ENCODE results near the gene MPZL1. TPM values are rescaled to one million over a fixed set of nuclear protein-coding genes. Genes with fewer than 3 reads are reported as not detected.
A peak's percentile ranks its signal among the peaks of the same experiment; 100 is the strongest.

Gene MPZL1
- total RNA-seq, 1 donor from 2014 or later = 85.1 TPM

DNA sequence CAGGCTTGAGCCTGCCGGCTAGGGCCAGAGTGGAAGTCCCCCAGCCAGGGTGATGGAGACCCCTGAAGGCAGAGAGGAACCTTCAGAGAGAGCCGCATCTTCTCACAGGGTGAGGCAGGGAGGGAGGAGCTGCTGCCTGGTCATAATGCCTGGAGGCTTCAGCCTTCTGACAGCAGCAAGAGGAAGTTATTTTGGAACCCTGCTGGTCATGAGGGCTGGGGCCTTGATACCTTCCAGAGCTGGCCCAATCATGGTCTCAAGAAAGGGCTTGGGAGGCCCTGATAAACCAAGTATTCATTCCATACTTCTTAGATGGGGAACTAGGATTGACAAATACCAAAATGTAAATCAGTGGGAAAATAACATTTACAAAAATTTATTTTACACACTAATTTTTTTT, 26.6 kb upstream of the MPZL1 start:
- DNase-seq (ENCODE audit: low read depth in 2 of 2) = no peak

DNA sequence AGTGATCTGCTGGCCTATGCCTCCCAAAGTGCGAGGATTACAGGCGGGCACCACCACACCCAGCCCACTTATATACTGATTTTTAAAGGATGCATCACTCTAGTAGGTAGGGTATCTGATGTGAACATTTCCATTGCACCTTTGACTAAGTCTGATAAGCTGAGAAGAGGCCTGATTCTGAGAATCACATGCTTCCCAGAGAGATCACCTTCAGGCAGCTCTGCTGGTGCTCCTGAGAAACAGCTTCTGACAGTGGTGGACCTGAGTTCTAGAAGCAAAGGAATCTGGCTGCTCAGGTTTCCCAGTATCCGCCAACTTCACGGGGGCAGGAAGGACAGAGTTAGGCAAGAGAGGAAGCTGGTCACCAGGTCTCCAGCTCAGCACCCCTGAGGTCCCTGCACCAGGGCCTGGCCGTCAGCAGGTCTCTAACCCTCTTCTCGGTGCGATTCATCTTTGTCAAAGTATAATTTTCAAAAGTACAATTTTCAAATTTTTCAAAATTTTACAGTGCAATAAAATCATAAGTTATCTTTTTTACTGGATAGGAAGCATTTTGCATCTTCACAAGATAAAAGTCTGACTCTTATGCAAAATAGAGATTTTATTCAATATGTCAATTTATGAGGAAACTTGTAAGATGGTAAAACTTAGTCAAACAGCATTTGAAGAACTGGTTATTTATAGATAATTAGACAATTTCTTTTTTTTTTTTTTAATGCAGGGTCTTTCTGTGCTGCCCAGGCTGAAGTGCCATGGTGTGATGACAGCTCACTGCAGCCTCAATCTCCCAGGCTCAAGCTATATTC, 25.8 kb upstream of the MPZL1 start:
- no peak for DNase-seq (ENCODE audit: low read depth in 2 of 2)

DNA sequence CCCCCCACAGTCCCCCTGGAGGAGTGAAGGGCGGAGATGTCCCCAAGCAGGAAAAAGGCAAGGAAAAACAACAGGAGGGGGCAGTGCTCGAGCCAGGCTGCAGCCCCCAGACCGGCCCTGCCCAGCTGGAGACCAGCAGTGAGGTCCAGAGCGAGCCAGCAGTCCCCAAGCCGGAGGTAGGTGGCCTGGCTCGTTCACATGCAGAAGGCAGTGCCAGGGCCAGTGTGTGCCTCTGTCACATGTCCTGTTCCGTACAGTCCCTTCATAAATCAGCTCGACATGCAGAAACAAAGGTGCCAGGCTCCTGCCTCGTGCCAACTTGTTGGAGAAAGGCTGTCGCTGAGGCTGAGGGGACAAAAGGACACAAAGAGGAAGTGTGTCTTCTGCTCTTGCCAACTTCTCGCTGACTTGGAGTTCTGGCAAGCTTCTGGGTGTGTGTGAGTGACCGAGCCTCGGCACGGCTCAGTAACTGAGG, 24.1 kb upstream of the MPZL1 start:
- peak in 1 of 2 donors; percentile 34 for DNase-seq (ENCODE audit: low read depth in 2 of 2)

DNA sequence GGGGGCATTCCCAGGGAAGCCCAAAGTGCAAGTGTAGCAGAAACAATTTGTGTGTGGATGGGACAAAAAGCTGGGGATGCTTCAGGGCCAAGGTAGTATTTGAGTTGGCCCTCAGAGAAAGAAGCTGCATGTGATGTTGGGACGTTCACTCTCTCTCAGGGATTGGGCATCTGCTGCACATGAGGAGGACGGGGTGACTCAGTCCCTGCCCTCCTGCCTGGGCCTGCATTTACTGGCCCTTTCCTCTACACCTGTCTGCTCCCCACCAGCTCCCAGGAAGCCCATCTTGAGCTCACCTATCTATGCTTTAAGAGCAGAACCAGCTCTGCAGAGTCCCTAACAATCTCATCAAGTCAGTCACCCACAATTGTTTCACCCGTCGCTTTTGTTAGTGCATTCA, 23.5 kb upstream of the MPZL1 start:
- DNase-seq (ENCODE audit: low read depth in 2 of 2) = no peak

DNA sequence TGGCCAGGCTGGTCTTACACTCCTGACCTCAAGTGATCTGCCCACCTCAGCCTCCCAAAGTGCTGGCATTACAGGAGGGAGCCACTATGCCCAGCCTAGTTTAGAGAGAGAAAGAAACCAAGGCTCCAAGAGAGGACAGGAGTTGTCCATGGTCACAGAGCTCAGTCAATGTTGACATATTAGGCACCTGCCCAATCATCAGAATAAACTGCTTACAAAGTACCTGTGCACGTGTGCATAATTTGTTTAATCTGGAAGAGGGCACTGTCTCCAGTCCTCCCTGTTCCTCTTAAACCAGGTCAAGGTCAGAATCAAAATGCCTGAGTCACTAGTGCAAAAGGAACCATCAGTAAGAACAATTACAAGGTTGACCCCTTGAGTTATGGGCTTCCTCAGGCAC, 20.3 kb upstream of the MPZL1 start:
- no peak for DNase-seq (ENCODE audit: low read depth in 2 of 2)

DNA sequence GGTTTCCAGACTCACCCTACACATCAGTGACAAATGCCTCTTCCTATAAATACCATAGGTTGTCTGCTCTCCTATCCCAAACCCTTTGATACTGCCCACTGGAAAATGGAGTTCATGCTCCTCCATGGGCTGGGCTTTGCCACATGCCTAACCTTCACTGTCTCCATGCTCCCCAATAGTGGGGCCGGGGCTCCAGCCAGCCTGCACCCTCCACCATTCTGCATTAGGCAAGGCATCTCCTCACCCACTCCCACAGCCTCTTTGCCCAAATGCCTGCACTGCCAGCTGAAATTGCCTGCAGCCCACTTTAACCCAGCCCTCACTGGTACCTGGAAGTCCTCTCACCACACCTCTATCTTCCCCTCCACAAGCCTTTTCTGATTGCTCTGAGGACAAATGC, 18.2 kb upstream of the MPZL1 start:
- no peak for DNase-seq (ENCODE audit: low read depth in 2 of 2)

DNA sequence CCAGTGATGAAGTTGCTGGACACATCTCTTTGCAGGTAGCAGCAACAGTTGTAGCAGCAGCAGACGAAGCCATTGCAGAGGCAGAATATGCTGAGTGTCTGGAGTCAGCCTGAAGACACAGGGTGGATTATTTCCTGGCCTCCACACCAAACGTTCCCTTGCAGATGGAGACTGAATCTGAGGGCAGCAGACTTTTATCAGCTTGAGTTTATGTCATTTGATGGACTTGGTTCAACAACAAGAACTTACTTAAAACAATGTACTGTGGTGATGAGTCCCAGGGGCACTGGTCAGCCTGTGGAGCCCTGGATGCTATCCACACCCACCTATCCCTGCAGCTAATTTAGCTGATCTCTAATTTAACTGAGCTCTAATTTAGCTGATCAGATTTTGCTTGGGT, 17.1 kb upstream of the MPZL1 start:
- DNase-seq (ENCODE audit: low read depth in 2 of 2) = no peak

DNA sequence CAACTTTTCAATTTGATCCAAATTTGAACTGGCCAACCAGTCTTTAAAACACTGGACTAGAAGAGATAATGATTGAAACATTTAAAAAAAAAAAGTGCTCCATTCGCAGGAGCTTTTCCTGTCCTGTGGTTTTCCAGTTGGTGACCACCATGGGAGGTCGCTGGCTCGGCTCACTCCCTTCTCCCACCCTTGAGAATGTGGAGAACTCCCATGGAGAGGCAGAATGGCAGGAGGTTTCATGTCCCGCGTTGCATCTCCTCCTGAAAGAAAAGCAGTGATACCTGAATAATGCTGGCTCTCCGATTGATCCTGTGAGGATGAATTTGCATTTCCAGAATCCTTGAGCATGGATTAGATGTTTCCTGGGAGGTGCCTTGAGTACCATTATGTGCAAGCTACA, 16.5 kb upstream of the MPZL1 start:
- DNase-seq (ENCODE audit: low read depth in 2 of 2) = no peak

DNA sequence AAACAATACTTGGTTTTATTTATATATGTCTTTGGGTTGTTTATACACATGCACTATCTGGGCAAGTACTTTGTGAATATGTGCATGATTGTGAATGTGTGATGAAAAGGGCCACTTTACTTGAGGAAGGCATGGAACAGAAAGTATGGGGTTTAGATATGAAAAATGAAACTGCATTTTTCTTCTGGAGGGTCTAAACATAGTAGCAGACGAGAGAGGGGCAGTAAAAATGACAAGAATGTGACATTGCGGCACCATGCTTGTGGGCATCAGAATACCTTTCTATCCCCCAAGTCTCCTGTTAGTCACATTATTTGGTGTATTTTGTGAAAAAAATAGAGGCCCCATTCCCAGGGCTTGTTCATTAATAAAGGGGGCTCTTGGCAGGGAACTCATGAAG, 15.4 kb upstream of the MPZL1 start:
- no peak for DNase-seq (ENCODE audit: low read depth in 2 of 2)

DNA sequence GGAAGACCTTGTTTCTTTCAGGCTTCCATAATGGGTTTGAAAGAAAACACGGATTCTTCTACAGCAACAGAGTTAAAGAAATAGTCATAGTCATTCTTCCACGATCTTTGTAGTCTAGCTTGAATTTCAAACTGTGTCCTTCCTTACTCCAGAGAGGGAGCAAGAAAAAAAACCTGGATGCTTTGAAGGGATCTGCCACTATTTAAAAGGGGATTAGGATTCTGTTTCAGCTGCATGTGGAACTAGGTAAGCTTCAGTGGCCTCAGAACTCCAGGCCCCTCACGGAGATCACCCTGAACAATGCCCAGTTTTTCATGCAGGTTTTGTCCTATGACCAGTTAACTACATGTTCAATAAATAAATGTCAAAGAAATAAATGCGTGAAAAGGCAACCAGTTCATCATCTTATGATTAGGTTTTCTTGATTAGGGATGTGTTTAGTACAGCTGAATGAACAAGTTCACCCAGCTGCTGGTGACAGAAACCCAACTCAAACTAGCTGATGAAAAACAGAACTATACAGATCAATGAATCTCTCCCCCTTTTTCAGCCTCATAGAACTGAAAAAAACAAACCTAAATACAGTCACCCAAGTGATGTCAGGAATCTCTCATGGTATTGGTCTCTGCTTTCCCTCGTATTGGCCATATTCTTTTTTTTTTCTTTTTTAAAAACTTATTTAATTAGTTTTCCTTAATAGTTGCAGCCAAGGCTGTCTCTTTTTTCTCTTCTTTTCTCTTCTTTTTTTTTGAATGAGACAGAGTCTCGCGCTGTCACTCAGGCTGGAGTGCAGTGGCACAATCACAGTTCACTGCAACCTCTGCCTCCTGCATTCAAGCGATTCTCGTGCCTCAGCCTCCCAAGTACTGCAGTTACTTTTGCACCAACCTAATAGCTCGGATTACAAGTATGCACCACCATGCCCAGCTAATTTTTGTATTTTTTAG, 14.6 kb upstream of the MPZL1 start:
- no peak for DNase-seq (ENCODE audit: low read depth in 2 of 2)

DNA sequence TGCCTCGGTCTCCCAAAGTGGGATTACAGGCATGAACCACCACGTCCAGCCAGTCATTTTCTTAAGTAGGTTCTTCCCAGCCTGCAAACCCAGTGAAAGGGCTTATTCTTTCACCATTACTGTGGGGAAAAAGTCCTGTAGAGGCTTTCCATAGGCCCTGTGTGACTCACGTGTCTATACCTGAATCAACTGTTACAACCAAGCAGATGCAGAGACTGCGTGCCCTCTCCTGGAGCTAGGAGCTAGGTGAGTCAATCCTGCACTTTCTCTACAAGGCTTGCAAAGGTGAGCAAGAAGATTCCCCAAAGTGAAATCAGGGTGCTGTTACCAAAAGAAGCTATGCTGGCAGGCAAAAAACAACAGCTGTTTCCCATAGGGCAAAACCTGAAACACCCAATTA, 13.8 kb upstream of the MPZL1 start:
- DNase-seq (ENCODE audit: low read depth in 2 of 2) = no peak

DNA sequence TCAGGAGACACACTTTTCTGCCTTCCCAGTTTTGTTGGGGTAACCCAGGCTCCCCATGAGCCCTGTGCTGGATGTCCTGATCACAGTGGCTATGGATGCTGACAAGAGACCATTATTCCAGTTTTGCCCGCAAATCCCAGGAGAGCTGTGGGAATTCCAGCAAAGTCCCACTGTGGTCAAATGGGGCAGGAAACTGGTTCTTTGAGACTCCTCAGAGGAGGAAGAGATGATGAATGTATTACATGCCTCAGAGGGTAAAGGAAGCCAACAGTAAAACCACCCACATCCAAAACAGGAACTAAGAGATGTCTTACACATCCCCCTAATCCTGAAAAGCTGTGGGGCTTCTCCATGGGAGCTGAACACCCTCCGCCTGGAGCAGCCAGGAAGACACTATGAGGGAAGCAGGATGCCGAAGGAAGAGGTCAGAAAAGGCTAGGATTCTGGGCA, 12.8 kb upstream of the MPZL1 start:
- peak in 1 of 2 donors; percentile 48 for DNase-seq (ENCODE audit: low read depth in 2 of 2)

DNA sequence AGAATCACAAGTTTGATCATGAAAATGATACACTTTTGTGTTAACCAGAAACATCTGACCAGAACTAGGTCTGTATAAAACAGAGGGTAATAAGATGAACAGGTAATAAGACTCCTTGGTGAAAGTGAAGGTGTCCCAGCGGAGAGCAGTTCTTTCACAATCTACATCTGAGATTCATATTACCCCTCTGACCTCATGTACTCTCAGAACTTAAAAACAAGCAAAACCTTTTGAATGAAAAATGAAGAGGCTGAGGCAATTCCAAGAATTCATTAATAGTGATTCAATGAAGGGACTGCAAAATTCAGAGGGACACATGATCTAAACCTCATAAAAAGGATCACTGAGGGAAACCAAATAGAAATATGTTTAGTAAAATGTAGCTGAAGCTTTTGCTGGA, 10.9 kb upstream of the MPZL1 start:
- DNase-seq (ENCODE audit: low read depth in 2 of 2) = no peak

DNA sequence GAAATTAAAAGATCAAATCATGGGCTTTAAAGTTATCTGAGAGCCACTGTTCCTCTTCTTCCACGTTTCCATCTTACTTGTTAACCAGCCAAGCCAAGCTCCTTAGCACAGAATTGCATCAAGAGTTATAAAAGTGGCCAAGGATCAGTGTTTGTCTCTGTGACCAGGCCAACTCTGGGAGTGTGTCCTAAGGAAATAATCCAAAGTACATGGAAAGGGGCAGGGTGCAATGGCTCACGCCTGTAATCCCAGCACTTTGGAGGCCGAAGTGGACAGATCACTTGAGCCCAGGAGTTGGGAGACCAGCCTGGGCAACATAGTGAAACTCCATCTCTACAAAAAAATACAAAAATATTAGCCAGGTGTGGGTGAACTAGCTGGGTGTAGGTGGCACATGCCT, 10.0 kb upstream of the MPZL1 start:
- no peak for DNase-seq (ENCODE audit: low read depth in 2 of 2)

DNA sequence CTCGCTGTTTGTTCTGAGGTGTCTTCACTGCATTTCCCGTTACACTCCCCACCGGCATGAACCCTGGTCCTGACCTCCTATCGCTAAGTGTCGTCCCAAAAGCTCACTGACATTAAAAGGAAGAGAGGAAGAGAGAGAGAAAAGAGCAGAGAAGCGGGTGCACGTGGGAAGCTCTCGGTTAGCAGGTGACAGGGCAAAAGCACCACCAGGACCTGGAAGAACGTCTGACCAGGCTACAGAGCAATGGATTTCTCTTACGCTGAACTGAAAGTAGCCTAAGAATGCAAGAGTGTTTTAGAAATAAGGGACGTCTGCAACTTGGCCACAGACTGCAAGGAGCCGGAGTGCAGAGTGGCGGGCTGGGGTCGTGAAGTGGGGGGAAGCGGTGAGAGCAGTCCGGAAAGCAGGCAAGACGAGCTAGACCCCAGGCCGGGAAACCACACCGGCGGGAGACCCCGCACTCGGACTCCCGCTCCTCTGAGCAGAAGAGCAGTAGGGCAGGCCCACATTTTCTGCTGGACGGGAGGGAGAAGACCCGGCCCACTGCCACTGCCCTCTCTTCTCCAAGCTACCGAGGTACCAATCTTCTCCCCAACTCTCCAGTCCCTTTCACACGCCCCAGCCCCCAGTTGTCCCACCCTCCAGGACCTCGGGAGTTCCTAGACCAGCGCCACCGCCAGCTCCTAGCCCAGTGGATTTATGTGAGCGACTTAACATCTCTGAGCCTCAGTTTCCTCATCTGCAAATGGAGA, 8.3 kb upstream of the MPZL1 start:
- DNase-seq (ENCODE audit: low read depth in 2 of 2) = peak; percentile 7 to 13

DNA sequence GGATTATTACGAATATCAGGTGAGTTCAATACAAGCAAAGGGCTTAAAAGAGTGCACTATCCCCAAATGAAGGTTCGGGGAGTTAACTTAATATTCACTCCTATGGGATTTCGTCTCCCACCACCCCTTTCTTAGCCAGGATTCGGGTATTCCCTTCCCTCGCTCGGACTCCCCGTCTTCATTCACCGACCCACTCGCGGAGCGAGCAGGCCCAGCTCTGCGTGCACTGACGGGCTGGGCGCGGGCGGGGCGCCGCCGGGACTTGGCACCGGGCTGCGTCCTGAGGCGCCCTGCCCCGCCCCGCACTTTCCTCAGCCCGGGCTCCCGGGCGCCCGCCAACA, 7.7 kb upstream of the MPZL1 start:
- no peak for DNase-seq (ENCODE audit: low read depth in 2 of 2)

DNA sequence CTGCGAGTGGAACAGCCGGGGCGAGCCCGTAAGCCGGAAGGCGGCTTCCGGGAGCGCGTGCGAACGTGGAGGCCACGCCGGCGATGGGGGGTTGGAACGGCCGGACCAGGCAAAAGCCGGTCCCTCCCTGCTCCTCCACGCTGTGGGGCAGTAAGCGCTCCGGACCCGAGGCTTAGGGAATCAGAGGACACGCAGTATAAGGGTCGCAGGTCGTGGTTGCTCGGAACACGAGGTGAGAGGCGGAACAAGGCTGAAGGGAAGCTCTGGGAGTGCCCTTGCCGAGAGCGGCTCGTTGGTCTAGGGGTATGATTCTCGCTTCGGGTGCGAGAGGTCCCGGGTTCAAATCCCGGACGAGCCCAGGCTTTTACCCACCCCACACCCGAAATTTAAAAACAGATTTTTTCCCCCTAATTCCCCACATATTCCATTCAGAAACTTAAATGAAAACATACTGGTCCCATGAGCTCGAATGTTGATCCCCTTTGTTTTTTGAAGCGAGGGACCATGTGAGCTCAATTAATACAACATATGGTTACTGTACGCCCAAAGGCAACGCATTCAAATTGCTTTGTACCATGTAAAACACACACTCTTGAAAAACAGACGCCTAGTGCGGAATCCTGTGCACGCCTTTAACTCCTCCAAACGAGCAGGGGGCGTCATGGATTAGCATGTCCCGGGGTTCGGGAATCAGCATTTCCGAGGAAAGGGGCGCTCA, 7.2 kb upstream of the MPZL1 start:
- DNase-seq (ENCODE audit: low read depth in 2 of 2) = peak; percentile 85 to 88

DNA sequence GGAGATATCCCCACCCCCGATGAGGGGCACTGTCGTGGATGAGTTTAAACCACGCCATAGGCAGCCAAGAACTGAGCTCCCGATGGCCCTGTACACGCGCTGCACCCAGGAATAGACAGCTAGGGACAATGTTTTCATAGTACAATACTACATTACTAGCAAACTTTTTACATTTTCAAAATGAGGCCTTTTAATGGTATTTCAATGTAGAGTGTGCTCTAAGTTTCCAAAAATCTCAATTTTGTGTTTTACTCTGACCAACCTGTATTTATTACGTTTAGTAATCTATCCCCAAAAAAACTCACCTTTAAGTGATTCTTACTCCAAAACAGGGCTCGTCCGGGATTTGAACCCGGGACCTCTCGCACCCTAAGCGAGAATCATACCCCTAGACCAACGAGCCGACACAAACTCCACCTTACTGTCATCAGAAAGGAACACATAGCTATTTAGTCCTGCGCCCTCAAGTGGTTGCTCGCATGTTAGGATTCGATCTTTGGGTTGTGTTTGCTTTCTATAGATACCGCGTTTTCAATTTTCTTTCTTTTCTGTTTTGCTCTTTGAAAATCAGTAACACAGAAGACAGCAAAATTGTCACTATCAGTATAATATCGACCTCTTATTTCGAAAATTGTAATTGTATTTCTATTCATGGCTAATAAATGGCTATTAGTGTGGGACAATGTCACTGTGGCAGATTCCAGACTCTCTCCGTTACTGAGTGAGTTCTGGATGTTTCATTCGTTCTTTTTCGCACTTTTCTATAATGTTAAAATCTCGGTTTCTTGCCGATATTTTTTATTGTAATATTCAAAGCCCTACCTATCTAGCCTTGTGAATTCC, 6.4 kb upstream of the MPZL1 start:
- peak; percentile 92 to 93 for DNase-seq (ENCODE audit: low read depth in 2 of 2)

DNA sequence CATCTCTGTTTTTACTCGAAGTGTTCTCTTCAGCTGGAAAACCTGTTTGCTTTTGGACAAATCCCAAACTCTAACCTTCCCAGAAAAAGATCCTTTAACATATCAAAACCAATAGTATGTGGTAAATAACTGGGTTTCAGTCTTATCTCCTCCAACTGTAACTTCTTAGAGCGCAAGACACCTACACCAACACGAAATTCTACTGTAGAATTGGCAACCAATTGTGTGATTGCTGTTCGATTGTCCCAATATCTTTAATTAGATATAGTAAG, 5.8 kb upstream of the MPZL1 start:
- no peak for DNase-seq (ENCODE audit: low read depth in 2 of 2)

DNA sequence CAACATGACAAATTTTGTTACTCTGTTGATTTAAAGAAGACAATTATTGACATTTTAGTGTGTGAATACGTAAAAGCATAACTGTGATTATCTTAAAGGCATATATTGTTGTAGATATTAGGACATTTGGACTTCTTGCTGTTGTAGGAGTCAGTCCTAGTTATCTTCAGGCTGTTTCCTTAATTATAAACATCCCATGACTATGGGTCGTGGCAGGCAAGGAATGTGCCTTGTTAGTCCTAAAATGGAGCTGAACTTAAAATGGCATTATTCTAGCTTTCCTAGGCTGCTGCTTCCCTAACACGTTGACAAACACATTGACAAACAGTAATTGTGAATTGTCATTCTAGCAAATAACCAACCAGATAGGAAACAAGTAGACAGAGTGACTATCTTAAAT, 4.4 kb upstream of the MPZL1 start:
- no peak for DNase-seq (ENCODE audit: low read depth in 2 of 2)

All from lung microvascular endothelial cell (primary cell).